HG03439 (cell line): ENCODE results near the gene ZP4.

Experiments
- ATAC-seq: cut with Tn5 transposase; IDR thresholded peaks from one replicate; pipeline ENCODE4 v1.9.1; 2021; ENCODE audit warnings: mild to moderate bottlenecking, moderate library complexity; ENCODE audit not compliant: unreplicated experiment

The ZP4 gene

GRCh38 chr1:237890822-237891221, at the start of gene ZP4:
ZP4 (minus strand) TSS chr1:237890922; CDS start chr1:237890635, 287 bp downstream.
- ATAC-seq, result no peak

DNA sequence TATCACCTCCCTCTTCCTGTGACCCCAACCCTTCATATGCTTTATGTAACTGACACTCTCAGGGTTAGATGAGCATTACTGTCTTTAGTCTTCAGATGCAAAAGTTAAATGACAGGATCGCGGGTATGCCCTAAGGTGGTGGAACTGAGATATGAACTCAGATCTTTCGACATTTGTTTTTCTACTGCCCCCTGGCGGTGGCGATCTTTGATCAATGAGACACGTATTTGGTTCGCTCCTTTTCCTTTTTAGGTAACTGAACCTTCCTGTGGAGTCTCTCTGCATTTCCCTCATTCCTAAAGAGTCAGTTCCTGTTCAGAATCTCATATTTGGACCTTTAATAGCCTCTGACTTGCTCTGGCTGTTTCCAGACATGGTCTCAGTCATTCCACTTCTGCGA, 47.8 kb upstream of the ZP4 start:
- ATAC-seq, result no peak

DNA sequence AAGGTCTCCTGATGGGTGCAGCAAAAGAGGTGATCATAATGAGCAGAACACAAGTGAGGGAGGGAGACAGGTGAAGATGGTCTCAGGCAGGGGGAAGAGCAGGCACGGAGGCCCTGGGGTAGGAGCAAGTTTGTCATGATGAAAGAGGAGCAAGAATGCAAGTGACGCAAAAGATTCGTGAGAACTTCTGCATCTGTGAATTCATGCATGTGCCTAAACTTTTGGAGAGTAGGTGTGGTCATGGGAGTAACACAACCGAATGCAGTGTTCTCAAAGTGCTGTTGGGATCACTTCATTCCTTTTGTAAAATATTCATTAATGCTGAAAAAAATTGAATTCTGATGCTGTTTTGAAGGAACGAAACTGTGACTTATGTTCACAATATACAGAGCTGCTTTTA, 47.3 kb upstream of the ZP4 start:
- ATAC-seq, result no peak

GRCh38 chr1:237932816-237933215, 42.1 kb upstream of the ZP4 start:
- no peak for ATAC-seq

DNA sequence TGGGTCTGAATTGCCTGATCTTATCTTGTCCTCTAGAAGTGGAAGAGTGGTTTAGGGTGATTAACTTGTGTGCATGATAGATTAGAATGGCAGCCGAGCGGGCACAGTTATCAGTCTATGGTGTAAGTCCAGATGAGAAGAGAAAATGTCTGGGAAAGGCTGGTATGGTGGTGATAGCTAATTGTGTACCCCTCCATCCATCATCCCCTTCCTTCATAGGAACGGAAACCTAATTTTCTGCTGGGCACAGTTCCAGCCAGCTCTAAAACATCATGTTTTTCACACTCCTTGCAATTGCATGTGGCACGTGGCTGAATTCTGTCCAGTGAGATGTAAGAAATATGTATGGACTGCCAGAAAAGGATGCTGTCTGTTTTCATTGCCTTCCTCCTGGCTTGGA, 40.9 kb upstream of the ZP4 start:
- ATAC-seq, result no peak

DNA sequence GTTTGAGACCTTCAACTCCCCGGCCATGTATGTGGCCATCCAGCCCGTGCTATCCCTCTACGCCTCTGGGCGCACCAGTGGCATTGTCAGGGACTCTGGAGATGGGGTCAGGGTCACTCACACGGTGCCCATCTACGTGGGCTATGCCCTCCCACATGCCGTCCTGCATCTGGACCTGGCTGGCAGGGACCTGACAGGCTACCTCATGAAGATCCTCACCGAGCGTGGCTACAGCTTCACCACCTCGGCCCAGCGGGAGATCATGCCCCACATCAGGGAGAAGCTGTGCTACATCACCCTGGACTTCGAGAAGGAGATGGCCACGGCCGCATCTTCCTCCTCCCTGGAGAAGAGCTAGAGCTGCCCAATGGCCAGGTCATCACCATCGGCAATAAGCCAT, 36.5 kb upstream of the ZP4 start:
- no peak for ATAC-seq

GRCh38 chr1:237921306-237921705, 30.6 kb upstream of the ZP4 start:
- ATAC-seq, result no peak

GRCh38 chr1:237913345-237913744, 22.6 kb upstream of the ZP4 start:
- ATAC-seq, result no peak

- ATAC-seq, result no peak
Measured at GRCh38 chr1:237911911-237912310, 21.2 kb upstream of the ZP4 start.

DNA sequence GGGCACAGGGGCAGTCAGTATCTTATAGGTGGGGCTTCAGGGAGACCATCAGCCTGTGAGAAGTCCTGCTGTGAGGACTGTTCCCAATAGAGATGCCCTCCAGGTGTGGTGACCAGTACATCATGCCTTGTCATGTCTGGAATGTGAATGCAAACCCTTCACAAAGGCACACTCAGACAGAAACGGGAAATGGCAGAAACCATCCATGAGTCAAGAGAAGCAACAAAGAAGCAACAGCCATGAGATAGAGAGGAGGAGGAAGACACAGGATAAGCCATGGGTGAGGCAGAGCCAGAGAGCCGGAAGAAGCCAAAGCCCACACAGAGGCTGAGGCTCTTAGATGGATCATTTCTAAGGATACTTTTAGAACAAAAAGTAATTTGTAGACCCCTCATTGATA, 20.1 kb upstream of the ZP4 start:
- no peak for ATAC-seq

DNA sequence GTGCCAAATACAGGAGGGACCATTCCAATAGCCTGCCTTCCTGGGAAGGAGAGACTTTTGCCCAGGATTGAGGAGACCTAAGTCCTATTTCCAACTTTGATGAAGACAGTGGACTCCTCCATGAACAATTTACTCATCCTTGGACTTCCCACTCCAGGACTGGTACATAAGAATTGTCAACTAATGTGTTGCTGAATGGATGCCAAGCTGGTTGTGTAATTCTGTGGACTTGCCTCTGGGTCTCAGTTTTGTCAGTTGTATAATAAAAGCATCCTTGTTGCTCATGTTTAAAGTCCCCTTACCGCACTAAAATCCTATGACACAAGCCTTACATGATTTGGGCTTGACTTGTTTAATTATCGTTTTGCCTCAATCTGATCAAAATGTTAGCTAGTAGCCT, 13.2 kb upstream of the ZP4 start:
- no peak for ATAC-seq

GRCh38 chr1:237902960-237903743, 12.4 kb upstream of the ZP4 start:
- no peak for ATAC-seq

DNA sequence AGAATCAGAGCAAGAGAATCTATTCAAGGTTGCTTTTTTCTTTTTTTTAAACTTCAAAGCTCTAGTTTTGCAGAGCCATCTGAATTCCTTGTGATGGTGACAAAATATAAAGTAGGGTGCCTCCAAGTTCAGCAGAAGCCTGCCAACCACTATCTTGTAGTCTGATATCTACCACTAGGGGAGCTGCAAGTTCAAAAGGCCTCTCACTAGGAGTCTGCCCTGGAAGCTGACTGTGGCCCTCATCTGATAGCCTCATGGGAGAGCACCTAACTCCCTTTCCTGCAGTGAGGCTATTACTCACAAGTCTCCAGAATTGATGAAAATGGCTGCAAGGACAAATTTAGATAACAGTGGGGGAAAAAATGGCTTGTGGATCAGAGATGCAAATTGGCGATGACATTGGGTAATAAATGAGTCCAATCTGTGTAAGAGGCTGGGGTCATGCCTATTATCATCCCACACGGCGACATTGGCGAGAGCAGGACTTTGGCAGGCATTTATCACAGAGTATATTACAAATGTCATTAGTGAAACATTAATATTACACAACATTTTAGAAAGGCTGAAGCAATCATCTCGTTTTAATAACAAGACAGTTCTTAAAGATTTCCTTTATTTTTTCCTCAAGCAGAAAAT, 10.7 kb upstream of the ZP4 start:
- no peak for ATAC-seq

GRCh38 chr1:237895630-237896029, 4.9 kb upstream of the ZP4 start:
- no peak for ATAC-seq

GRCh38 chr1:237894131-237894530, 3.4 kb upstream of the ZP4 start:
- ATAC-seq, result no peak

GRCh38 chr1:237891979-237892378, 1.3 kb upstream of the ZP4 start:
- ATAC-seq, result no peak

- ATAC-seq, result no peak
Measured at GRCh38 chr1:237891266-237891665, 544 bp upstream of the ZP4 start.

DNA sequence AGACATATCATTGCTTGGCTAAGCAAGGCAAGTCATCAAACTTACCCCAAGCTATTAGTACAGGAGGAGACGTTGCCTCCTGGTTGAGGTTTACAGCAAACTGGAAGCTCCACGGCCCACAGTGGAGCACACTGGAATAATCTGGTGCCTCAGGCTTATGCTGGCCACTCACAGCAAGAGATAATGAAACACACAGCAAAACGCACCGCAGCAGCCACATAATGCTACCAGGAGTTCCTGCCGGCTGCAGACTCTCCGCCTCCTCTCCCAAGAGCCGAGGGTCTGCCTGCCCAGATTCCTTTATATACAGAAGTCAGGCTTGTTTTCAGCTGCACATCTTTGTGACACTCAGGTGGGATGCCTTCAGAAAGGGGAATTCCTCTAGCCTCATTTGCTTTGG, 306 bp downstream of the ZP4 start:
- no peak for ATAC-seq

- no peak for ATAC-seq
Measured at GRCh38 chr1:237888143-237888542, 2.6 kb downstream of the ZP4 start.

GRCh38 chr1:237887542-237887941, 3.2 kb downstream of the ZP4 start:
- no peak for ATAC-seq

DNA sequence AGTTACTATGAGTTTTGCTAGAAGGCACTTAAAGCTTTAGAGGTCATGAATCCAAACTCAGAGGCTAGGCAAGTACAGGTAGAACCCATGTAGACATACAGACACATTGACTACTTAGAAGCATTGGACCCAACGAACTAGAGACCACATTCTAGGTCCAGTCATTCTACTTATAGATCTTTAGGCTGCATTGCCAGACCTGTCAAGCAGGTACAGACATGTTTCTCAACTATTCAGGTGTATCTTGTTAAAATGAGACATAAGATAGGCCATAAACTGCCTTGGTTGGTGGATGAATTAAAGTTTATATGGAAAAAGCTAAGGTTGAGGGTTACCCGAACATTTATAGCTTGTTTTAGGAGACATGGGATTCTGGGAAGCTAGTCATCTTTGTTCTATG, 6.5 kb downstream of the ZP4 start:
- ATAC-seq, result no peak

DNA sequence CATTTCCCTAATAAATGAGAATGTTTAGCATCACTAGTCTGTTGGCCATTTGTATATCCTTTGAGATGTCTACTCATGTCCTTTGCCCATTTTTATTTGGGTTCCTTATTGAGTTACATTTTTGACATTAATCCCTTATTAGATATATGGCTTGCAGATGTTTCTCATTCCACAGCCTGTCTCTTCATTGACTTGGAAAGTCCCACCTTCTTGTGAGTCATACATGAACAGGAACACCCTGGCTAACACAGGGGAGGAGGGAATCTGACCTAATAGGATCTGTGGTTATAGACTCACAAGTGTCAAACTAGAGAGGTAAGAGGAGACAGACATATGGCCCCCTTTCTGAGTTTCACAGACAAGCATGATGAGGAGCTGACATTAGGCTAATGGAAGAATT, 11.5 kb downstream of the ZP4 start:
- no peak for ATAC-seq

GRCh38 chr1:237878406-237878805, 12.3 kb downstream of the ZP4 start:
- no peak for ATAC-seq
